ENCODE data around the gene CEP170B.
A peak's percentile ranks its signal among the peaks of the same experiment; 100 is the strongest.

CEP170B gene

GRCh38 chr14:104865081-104865630 lies at the start of gene CEP170B:
TSS of gene CEP170B (plus strand) at chr14:104865268. CDS start at chr14:104868451, 3,183 bp downstream.
- DNase-seq (ENCODE audit: low spot score): no peak
- H3K27ac ChIP-seq: peak within 1 kb of the TSS; percentile 66 to 92
- TF ChIP-seq CTCF (IDR thresholded peaks at IDR 0.05): no peak
- peak within 1 kb of the TSS; percentile 97 for H3K4me3 ChIP-seq

DNA sequence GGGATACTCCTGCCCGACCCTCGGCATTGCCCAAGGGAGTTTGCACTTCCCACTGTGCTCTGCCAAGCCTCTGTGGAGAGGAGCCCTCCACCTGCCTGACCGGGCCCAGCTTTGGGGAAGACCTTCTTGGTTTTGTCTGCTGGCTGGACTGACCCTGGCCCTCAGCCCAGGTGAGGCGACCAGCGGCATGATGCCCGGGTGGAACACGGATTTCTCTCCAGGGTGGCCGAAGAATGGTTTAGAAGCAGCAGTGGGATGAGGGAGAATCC lies 48.5 kb upstream of the CEP170B start:
- DNase-seq (ENCODE audit: low spot score): no peak
- peak overlapping the region; percentile 97 for H3K4me3 ChIP-seq
- peak overlapping the region; percentile 80 to 86 for H3K27ac ChIP-seq
- no peak for TF ChIP-seq CTCF (IDR thresholded peaks at IDR 0.05)

DNA sequence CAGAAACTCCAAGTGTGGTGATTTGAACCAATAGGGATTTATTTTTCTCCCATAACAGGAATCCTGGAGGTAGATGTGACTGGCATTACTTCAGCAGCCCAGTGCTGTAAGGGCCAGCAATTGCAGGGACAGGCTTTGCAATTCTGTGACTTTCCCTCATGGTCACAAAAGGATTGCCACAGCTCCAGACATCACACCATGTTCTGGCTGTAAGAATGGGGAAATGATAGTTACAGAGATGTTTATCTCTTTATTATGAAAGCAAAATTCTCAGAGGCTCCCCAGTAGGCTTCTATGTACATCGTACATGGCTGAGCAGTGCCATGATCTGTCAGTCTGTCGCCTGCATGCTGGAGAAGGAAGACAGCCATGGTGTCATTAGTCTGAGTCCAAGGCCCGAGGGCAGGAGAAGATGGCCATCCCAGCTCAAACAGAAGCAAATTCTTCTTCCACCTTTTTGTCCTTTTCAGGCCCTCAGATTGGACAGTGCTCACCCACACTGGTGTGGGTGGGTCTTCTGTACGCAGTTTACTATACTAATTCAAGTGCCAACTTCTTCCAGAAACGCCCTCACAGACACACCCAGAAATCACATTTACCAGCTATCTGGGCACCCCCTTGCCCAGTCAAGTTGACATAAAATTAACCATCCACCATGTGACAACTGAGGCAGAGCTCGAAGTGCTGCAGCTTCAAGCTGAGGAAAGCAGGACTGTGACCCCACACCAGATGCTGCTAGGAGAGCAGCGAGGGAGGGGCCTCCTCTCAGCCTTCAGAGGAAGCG lies 46.9 kb upstream of the CEP170B start:
- Histone ChIP-seq H3K27ac (no peak overlapping the region), H3K4me3 (no peak overlapping the region)
- TF ChIP-seq CTCF (IDR thresholded peaks at IDR 0.05): no peak
- DNase-seq (ENCODE audit: low spot score): no peak

DNA sequence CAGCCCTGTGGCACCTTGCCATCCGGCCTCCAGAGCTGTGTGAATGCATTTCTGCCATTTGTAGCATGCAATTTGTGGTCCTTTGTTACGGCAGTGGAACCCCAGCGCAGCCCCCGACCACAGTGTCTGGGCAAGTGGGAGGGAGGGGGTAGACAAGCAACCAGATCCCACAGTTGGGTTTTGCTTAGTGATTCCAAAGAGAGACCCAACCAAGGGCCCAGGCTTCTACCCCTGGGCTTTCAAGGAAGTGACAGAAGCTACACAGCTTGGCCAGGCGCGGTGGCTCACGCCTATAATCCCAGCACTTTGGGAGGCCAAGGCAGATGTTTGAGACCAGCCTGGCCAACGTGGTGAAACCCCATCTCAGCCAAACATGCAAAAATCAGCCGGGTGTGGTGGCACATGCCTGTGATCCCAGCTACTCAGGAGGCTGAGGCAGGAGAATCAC lies 46.3 kb upstream of the CEP170B start:
- DNase-seq (ENCODE audit: low spot score): no peak
- TF ChIP-seq CTCF (IDR thresholded peaks at IDR 0.05): no peak
- Histone ChIP-seq H3K4me3 (no peak overlapping the region), H3K27ac (no peak overlapping the region)

DNA sequence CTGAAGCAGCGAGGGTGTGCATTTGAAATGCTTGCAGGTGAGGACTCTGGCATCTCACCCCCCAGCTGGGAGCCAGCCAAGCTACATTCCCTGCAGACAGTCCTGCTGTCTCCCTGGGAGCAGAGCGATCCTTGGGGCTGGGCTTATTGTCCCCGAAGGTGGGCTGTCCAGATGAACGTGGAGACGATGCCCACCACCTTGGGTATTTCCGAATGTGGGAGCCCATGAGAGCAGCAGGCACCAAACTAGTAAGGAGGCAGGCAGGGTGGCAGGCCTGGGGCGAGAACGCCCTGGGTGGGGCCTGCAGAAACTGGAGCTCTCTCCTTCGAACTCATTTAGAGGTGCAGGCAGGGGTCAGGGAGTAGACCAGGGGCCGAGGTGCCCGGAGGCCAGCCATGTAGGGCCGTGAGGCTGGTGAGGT lies 45.7 kb upstream of the CEP170B start:
- Histone ChIP-seq H3K27ac (no peak overlapping the region), H3K4me3 (no peak overlapping the region)
- TF ChIP-seq CTCF (IDR thresholded peaks at IDR 0.05): no peak
- no peak for DNase-seq (ENCODE audit: low spot score)

DNA sequence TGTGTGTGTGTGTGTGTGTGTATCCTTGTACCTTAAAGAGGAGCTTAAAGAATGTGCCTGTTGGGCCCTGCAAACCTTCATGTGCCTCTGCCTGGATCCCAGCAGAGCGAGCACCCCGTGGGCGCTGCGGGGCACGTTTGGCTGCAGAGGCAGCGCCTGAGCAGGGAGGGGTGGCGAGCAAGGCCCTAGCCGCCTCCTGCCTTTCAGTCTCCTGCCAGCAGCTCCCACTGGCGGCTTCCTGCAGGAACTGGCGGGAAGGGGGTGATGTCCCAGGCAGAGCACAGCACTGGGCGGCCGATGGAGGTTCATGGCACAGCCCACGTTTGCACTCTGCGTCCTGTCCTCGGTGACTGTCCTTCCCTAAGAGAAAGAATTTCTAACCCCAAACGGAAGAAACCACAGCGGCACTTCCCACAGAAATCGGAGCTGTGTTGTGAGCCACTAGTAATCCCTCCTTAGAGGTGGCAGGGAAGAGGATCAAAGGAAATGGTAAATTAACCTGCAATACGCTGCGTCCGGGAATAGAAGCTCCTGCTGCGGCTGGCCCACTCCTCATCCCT lies 44.3 kb upstream of the CEP170B start:
- H3K27ac ChIP-seq: no peak overlapping the region
- no peak for TF ChIP-seq CTCF (IDR thresholded peaks at IDR 0.05)
- H3K4me3 ChIP-seq: no peak overlapping the region
- no peak for DNase-seq (ENCODE audit: low spot score)

Measured in coronary artery (tissue), 2 donors.